Body of pancreas (tissue), 4 donors: Measurements from ENCODE around the gene HORMAD2. TPM values are rescaled to one million over a fixed set of nuclear protein-coding genes. Genes with fewer than 3 reads are reported as not detected.
A peak's percentile ranks its signal among the peaks of the same experiment; 100 is the strongest.

Experiments used
- ATAC-seq: fragments of 150-250 bp; one replicate; pipeline ENCODE4 v1.9.1; 2016
- DNase-seq, 4 donors: peaks; one replicate each; pipeline ENCODE4 v3.0.0-alpha.2; 2019
- H3K27ac ChIP-seq, 4 donors: fragments of 200-600 bp; sonication (generic); 1 replicate in 3 of 4; 2 replicates in 1 of 4; pipeline versions ENCODE4 v1.5.1 to v1.6.1; 2016 to 2019; ENCODE audit warnings: mild to moderate bottlenecking in 1 of 4, mixed read lengths in 1 of 4, moderate library complexity in 1 of 4
- H3K27me3 ChIP-seq, 2 donors: fragments of 200-600 bp; sonication (generic); one replicate each; pipeline ENCODE4 v1.6.0; 2016; ENCODE audit warnings: mild to moderate bottlenecking in 1 of 2
- H3K36me3 ChIP-seq, 2 donors: fragments of 200-600 bp; sonication (generic); replicated peaks in 1 of 2; 2 replicates each; pipeline ENCODE4 v1.5.1; 2016; ENCODE audit warnings: low read depth in 2 of 2; ENCODE audit not compliant: insufficient read depth in 1 of 2
- H3K4me1 ChIP-seq: fragments of 200-600 bp; sonication (generic); one replicate; pipeline ENCODE4 v1.6.0; 2016
- H3K4me3 ChIP-seq, 2 donors: fragments of 200-600 bp; sonication (generic); 1 replicate in 1 of 2; 2 replicates in 1 of 2; pipeline ENCODE4 v1.5.1; 2016 to 2019
- H3K9me3 ChIP-seq, 3 donors: fragments of 200-600 bp; sonication (generic); 1 replicate in 2 of 3; 2 replicates in 1 of 3; pipeline ENCODE4 v1.5.1; 2016
- CTCF ChIP-seq, 7 experiments: fragments of 450-650 bp in 4 of 7; fragments of 200-600 bp in 3 of 7; sonication (generic) in 3 of 7; IDR thresholded peaks; one replicate each; pipeline ENCODE4 v1.5.1; 2016 to 2019; ENCODE audit warnings: antibody characterized with exemption in 7 of 7
- POLR2A ChIP-seq, 3 donors: fragments of 450-650 bp; IDR thresholded peaks; one replicate each; pipeline ENCODE4 v1.6.1; 2016; ENCODE audit warnings: antibody characterized with exemption in 3 of 3, mild to moderate bottlenecking in 2 of 3
- WGBS, 2 donors: methylation state at CpG; one replicate each; pipeline ENCODE4 v1.1.5; 2017; 5-methylcytosine and 5-hydroxymethylcytosine counted together
- intact Hi-C: fragments of 100-400 bp; cut with DNase I; formaldehyde crosslinking; loops from one replicate; pipeline ENCODE4 v1.15.1; 2023
- total RNA-seq, 2 donors: library from RNA; depleted of rRNA; stranded (reverse); fragments of >200 nt; gene quantifications; one replicate each; pipeline ENCODE4 v1.1.0, GENCODE V29; 2016

HORMAD2 gene
- total RNA-seq, 2 donors from 2014 or later: not detected

GRCh38 chr22:30186510-30186909 lies 106.2 kb downstream of the HORMAD2 start:
- intact Hi-C loops: no loop called here
- 19 to 20% methylated on average over 5 of the region's 5 CpGs for WGBS, 2 donors
- Histone ChIP-seq H3K27me3 (no peaks in the 10 kb centered on the region), H3K4me3 (no peak overlapping the region), H3K4me1 (peaks cover 31% of the 10 kb centered on the region), H3K27ac (peak overlapping the region in 1 of 4 donors; percentile 50), H3K9me3 (no peaks in the 10 kb centered on the region), H3K36me3 (no peaks in the 10 kb centered on the region)
- ATAC-seq (no peak), DNase-seq (no peak)
- TF ChIP-seq CTCF (IDR thresholded peaks at IDR 0.05): no peak
- no peak for TF ChIP-seq POLR2A (IDR thresholded peaks at IDR 0.05)

- intact Hi-C loops: no loop called here
- H3K4me1 ChIP-seq: peaks cover 28% of the 10 kb centered on the region
- TF ChIP-seq CTCF (IDR thresholded peaks at IDR 0.05) (no peak), POLR2A (IDR thresholded peaks at IDR 0.05) (no peak)
- no peak overlapping the region for H3K4me3 ChIP-seq
- no peak for DNase-seq
- H3K36me3 ChIP-seq: no peaks in the 10 kb centered on the region
- ATAC-seq: no peak
- H3K27ac ChIP-seq: no peak overlapping the region
- no peaks in the 10 kb centered on the region for H3K9me3 ChIP-seq
- H3K27me3 ChIP-seq: no peaks in the 10 kb centered on the region
Observed at GRCh38 chr22:30187094-30187493, 106.8 kb downstream of the HORMAD2 start.

GRCh38 chr22:30187529-30188407 lies 107.5 kb downstream of the HORMAD2 start:
- TF ChIP-seq POLR2A (IDR thresholded peaks at IDR 0.05) (no peak), CTCF (IDR thresholded peaks at IDR 0.05) (no peak)
- H3K9me3 ChIP-seq: no peaks in the 10 kb centered on the region
- DNase-seq: no peak
- ATAC-seq: peak; percentile 50
- H3K4me3 ChIP-seq: no peak overlapping the region
- 79 to 83% methylated on average over 3 of the region's 3 CpGs for WGBS, 2 donors
- no peaks in the 10 kb centered on the region for H3K27me3 ChIP-seq
- no peaks in the 10 kb centered on the region for H3K36me3 ChIP-seq
- intact Hi-C loops: no loop called here
- H3K4me1 ChIP-seq: peaks cover 25% of the 10 kb centered on the region
- peak overlapping the region in 1 of 4 donors; percentile 40 for H3K27ac ChIP-seq

GRCh38 chr22:30188911-30189310 lies 108.6 kb downstream of the HORMAD2 start:
- TF ChIP-seq POLR2A (IDR thresholded peaks at IDR 0.05): no peak
- TF ChIP-seq CTCF (IDR thresholded peaks at IDR 0.05): no peak
- DNase-seq (no peak), ATAC-seq (no peak)
- Histone ChIP-seq H3K4me3 (no peak overlapping the region), H3K4me1 (peaks cover 25% of the 10 kb centered on the region), H3K27me3 (no peaks in the 10 kb centered on the region), H3K36me3 (no peaks in the 10 kb centered on the region), H3K27ac (no peak overlapping the region), H3K9me3 (no peaks in the 10 kb centered on the region)
- intact Hi-C loops: no loop called here
- 83 to 94% methylated on average over 2 of the region's 2 CpGs for WGBS, 2 donors

- 76 to 89% methylated on average over 1 of the region's 1 CpG for WGBS, 2 donors
- Histone ChIP-seq H3K27ac (no peak overlapping the region), H3K27me3 (no peaks in the 10 kb centered on the region), H3K9me3 (no peaks in the 10 kb centered on the region), H3K4me1 (peaks cover 19% of the 10 kb centered on the region), H3K4me3 (no peak overlapping the region), H3K36me3 (no peaks in the 10 kb centered on the region)
- ATAC-seq: no peak
- intact Hi-C loops: no loop called here
- TF ChIP-seq POLR2A (IDR thresholded peaks at IDR 0.05) (no peak), CTCF (IDR thresholded peaks at IDR 0.05) (no peak)
- no peak for DNase-seq
Observed at GRCh38 chr22:30190574-30190973, 110.3 kb downstream of the HORMAD2 start.
